ENCODE measurements around the gene FAM81A.
"Not testable (repeated sequence)": the region's sequence is repeated elsewhere in the genome, so short reads cannot be mapped to it uniquely, and the experiment has no call there.

The FAM81A gene

DNA sequence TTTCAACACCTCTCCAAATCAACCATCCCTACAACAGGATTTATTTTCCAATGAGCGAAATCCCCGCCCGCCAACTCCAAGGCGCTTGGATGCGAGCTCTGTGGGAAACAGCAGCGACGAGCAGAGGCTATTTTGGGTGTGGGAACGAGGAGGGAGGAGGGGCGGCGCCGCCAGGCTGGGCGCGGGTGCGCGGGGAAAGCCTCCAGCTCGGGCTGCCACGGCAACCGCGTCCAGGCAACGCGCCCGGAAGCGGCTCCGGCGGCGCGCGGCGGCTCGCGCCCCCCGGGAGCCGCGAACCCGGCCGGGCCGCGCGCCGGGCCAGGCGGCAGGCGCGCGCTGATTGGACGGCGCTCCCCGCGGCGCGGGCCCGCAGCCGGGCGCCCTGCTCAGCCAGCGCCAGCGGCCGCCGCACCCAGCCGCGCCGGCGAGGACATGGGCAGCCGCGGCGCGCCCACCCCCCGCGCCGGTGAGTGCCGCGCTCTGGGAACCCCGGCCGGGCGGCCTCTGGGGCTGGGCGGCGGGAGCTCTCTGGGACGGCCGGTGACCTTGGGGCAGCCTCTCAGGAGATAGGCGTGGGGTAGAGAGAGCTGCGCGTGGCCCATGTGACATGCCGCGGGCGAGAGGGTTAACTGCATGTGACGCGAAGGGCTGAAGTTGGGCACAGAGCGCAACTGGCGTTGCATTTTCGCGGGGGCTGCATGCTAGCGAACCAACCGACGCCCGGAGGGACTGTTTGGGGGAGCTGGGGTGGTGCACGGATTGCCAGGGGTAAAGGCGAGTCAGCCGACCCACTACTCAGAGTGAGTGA, at the start of gene FAM81A:
Gene FAM81A (plus strand): TSS at position 370 of the 808 bp plus-strand sequence. CDS start 20,441 bp downstream, outside the sequence.
- no peak for DNase-seq

DNA sequence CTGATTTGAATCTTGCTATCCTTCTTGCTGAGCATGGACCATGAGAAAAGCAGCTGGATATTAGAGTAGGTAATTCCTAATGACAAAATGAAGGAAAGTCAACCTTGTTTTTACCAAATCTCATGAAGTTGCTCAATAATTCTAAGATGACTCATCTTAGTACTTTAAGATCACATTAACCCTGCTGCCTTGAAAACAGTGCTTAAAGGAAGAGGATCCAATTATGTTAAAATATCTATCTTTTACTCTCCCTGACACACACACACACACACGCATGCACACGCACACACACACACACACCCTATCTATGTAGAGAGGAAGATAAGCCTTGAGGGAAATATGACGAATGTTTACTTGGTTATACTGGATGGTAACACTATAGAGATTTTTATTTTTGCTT, 49.3 kb upstream of the FAM81A start:
- DNase-seq = no peak

DNA sequence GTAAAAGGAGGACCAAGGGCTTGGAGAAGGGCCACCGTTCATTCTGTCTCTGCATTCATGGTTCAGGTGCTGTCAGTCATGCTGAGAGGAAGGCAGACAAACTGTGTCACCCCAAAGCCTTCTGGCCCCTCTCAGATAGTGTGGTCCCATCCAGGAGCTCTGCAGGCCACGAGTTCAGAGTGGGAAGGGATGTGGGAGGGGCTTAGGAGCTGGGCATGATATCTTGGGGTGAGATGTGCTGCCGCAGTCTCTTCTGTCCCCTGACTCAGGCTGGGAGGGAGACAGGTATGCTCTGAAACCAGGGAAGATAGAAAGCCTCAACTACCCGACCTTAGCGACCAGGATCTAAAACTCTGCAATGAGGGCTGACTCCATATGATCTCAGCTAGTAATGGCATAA, 45.7 kb upstream of the FAM81A start:
- DNase-seq = no peak

DNA sequence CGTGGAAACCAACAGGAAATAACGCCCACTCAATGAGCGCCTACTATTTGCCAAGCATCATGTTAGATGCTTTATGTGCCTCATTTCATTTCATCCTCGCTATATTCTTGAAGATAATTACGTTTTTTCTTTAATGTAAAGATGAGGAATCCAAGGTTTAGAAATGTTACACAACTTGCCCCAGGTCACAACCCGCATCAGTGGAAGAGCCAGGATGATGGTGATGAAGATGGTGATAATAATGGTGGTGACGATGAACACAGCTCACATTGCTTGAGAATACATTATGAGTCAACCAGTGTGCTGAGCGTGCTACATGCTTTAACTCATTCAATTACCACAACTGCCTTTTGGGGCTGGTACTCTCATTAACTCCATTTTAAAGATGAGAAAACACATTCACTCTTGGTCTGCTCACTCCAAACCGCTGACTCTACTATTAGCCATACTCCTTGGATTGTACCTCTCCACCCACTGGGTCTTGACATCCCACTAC, 43.8 kb upstream of the FAM81A start:
- DNase-seq = no peak

- no peak for DNase-seq
Measured at GRCh38 chr15:59396211-59396610, 41.8 kb upstream of the FAM81A start.

DNA sequence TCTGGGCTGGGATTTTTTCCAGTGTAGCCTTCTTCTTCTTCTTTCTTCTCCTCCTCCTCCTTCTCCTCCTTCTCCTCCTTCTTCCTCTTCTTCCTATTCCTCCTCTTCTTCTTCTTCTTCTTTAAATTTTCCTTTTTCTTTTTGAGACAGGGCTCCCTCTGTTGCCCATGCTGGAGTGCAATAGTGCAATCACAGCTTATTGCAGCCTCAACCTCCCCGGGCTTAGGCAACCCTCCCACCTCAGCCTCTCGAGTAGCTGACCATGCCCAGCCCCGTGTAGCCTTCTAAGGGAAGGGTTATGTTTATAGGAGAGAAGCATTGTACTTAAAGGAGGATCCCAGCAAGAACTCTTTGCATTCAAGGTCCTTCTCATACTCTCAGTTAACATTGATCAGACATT, 41.3 kb upstream of the FAM81A start:
- DNase-seq = no peak

DNA sequence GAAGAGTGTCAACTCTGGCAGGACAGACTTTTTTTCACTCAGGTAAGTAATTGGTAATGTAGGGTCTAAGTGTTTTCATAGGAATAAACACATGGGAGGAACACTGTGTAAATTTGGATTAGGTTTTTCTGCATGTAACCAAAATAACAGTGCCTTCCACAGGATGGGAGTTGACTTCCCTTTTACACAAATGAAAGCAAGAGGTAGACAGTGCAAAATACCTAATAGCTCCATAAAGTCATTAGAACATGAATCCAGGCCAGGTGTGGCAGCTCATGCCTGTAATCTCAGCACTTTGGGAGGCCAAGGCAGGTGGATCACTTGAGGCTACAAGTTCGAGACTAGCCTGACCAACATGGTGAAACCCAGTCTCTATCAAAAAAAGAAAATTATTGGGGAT, 39.8 kb upstream of the FAM81A start:
- no peak for DNase-seq

DNA sequence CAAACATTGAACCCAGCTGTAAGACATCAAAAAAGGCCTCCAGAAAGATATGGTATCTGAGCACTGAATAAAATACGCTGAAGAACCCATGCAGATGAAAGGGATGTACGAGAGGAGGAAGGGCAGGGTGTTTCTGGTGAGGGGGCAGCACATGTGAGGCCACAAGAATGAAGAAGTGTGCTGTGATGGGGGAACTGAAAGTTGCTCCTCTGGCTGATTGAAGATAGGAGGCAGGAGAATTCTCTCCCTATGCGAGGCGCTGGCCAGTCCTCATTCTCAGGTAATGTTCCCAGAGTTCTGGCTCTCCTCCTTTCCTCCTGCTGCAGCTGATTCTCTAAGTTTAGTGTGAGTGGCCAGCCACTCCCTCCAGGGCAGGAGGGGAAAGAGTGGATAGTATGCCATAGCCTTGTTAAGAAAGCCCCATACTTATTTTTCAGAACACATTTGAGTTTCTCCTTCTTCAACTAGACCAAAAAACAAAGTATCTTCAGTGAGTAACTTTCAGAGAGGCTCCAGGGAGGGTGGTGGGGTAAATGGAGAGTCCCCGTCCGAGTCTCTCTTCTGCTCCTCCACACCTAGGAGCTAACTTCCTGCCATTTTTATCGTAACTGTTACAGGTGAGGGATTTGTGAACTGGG, 38.4 kb upstream of the FAM81A start:
- peak; percentile 33 for DNase-seq

DNA sequence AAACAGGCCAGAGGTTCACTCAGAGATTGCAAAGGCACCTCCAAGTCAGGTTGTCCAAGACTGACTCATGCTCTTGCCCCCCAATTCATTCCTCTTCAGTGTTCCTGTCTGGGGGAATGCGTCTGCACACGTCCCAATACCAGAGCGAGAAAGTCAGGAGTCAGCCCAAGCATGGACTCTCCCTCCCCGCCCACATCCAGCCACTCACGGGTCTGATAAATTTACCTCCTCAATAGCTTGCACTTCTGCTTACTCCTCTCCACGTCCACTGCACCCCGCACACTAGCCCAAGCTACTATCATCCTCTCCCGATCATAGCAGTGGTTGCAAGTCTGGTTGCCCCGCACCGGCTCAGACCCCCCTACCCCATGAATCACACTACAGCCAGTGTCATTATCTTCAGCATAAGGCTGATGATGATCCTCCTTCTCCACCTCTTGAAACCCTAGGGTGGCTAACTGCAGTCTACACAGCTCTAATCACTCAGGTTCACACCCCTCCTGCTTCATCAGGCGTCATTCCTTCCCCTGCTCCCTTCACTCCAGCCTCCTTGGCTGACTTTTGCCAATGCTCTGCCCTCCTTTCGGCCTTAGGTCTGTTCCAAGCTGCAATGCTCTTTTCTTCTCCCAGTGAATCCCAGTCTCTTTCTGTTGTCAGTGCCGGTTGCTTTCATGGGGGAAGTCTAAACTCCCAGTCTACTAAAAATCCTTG, 37.7 kb upstream of the FAM81A start:
- no peak for DNase-seq

DNA sequence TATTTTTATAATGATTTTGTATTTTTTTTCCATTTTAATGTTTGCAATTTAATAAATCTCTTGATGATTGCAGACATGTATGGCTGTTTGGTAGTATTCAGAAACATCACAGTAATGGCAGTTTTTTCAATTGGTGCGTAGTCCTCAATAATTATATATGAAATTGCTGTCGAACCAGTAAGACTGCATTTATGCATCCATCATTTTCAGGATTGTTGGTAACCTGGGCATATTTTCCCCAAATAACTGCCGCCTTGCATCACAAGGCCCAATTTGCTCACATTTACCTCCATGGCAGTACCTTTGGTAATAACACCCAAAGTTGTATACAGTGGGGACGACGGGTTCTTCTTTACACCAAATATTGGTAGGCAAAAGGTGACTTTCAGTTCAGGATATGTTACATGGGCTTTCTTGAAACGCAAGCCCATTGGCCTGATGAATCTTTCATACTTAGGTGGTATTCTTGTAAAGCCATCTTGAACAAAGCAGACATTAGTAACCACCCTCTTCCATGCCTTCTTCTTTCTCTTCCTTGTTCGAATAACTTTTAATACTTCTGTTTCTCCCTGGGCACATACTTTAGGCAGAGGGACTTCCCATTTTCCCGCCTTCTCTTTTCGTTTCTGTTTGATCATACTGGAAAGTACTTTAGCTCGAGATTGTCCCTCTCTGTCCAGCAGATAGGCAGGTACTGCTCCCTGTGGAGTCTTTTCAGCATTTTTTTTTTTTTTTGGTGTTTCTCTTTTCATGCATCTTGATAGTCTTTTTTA, 36.7 kb upstream of the FAM81A start:
- DNase-seq = not testable (repeated sequence)

DNA sequence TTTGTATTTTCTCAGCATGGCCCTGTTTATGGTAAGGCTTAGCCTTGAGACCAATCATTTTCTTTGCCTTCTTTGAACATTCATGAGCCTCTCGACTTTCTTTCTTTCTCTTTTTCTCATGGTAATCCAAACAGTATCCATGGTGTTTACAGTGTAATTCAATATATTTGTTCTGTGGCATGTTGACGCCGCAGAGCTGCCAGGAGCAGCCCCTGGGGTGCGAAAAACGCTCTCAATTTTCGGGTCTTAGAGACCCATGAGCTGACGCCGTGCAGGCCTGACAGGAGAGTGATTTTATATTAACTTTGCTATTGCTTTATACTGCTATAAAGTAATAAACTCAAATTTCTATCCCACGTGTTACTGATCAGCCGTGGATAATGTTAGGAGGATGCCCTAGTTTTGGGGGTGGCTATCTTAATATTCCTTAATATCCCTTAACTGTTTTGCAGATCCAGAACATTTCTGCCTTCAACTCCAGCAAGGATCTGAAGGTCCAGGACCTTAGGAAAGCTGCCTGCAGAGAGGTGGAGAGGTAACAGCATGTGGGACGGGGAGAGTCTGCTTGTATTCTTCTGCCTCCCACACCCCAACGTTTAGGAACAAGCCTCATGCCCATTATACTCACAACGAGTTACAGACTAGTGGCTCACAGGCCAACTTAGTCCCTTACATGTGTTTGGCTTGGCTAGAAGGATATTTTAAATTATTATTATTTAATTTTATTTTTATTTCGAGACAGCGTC, 36.0 kb upstream of the FAM81A start:
- no peak for DNase-seq

DNA sequence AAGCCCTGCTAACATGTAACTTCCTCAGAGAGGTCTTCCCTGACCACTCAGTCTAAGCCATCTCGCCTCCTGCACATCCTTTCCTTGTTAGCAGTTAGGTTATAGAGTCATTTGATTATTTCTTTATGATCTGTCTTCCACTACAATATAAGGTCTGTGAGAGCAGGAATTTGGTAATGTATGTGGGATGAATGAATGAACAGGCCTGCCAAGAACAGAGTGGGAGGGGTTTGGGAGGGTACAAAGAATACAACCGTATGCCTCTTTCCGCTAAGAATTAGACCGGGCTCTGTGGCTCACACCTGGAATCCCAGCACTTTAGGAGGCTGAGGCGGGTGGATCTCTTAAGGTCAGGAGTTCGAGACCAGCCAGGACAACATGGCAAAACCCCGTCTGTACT, 32.9 kb upstream of the FAM81A start:
- no peak for DNase-seq

GRCh38 chr15:59406446-59406845, 31.5 kb upstream of the FAM81A start:
- no peak for DNase-seq

GRCh38 chr15:59407946-59408345, 30.0 kb upstream of the FAM81A start:
- DNase-seq = no peak

GRCh38 chr15:59410391-59410896, 27.5 kb upstream of the FAM81A start:
- DNase-seq = no peak

GRCh38 chr15:59413577-59413976, 24.4 kb upstream of the FAM81A start:
- no peak for DNase-seq

DNA sequence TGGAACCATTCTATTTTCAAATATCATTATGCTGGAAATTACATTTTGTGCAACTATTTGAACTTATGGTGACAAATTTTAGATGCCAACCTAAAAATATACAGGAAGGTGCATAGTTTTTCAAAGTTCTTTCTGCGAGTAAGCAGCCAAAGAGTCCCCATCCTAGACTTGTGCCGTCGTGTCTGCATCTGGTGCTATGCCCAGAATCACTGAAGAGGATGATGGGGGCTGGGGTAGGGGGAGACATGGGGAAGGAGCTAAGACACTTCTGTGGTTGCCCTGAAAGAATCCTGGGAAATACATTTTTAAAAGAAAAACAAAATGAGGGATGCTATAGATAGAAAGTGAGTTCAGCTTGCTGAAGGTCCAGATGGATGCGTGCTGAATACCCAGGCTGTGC, 21.2 kb upstream of the FAM81A start:
- DNase-seq = no peak

GRCh38 chr15:59419170-59419569, 18.8 kb upstream of the FAM81A start:
- DNase-seq = no peak

DNA sequence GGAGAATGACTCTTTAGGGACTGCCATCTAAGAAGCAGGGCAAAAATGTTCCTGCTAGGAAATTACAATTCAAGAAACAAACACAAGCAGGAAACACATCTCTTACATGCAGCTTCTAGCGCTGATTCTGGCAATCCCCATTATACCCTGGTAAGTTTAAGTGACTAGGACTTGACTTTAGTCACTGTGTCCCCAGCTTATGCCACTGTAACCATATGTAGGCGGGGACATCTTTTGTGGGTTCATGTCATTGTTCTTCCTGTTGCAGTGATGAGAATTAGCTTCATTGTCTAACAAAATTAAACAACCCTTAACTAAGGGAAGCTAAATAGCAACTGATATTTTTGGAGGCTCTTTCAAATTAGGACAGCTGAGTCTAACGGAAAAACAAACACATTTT, 17.9 kb upstream of the FAM81A start:
- no peak for DNase-seq

- no peak for DNase-seq
Measured at GRCh38 chr15:59420986-59421618, 16.9 kb upstream of the FAM81A start.

- DNase-seq = no peak
Measured at GRCh38 chr15:59424616-59425015, 13.4 kb upstream of the FAM81A start.

All from GDM1 (cell line).